SJCRH30 (cell line): ENCODE measurements around the gene GPAT2. TPM values are rescaled to one million over a fixed set of nuclear protein-coding genes. Genes with fewer than 3 reads are reported as not detected.
A peak's percentile ranks its signal among the peaks of the same experiment; 100 is the strongest.
"Not testable (repeated sequence)": the region's sequence is repeated elsewhere in the genome, so short reads cannot be mapped to it uniquely, and the experiment has no call there.

ENCODE experiments used
- DNase-seq, 2 experiments: peaks; one replicate each; pipeline ENCODE4 v3.0.0-alpha.2; 2015 to 2020
- H3K27ac ChIP-seq: fragments of 250-450 bp; sonication (Bioruptor Pico); 2 replicates; pipeline ENCODE4 v1.5.1; 2020; ENCODE audit warnings: mild to moderate bottlenecking, moderate library complexity
- H3K27me3 ChIP-seq: fragments of 250-450 bp; sonication (Bioruptor Pico); 2 replicates; pipeline ENCODE4 v1.5.1; 2020; ENCODE audit warnings: mild to moderate bottlenecking, moderate library complexity
- H3K36me3 ChIP-seq: fragments of 250-450 bp; sonication (Bioruptor Pico); 2 replicates; pipeline ENCODE4 v1.5.1; 2020; ENCODE audit warnings: mild to moderate bottlenecking, moderate library complexity
- H3K4me1 ChIP-seq: fragments of 250-450 bp; sonication (Bioruptor Pico); 2 replicates; pipeline ENCODE4 v1.5.1; 2020; ENCODE audit warnings: mild to moderate bottlenecking, moderate library complexity
- H3K4me3 ChIP-seq: fragments of 250-450 bp; sonication (Bioruptor Pico); 2 replicates; pipeline ENCODE4 v1.5.1; 2020; ENCODE audit warnings: mild to moderate bottlenecking, moderate library complexity
- H3K9me3 ChIP-seq: fragments of 250-450 bp; sonication (Bioruptor Pico); replicated peaks from 2 replicates; pipeline ENCODE4 v1.5.1; 2020; ENCODE audit warnings: mild to moderate bottlenecking, moderate library complexity
- total RNA-seq: library from RNA; depleted of rRNA; stranded (reverse); fragments of >200 nt; shearing (Covaris generic); gene quantifications from 2 replicates; pipeline ENCODE4 v1.2.3, GENCODE V29; 2014

The GPAT2 gene
- total RNA-seq, 1 experiment from 2014 or later = 0.08 TPM

- not testable (repeated sequence) for H3K4me3 ChIP-seq, H3K27me3 ChIP-seq
These were observed 24.7 kb upstream of the GPAT2 start for GRCh38 chr2:96059443-96059842.

GRCh38 chr2:96055830-96056229 lies 21.1 kb upstream of the GPAT2 start:
- not testable (repeated sequence) for H3K27me3 ChIP-seq, H3K4me3 ChIP-seq, H3K4me1 ChIP-seq, H3K9me3 ChIP-seq, H3K36me3 ChIP-seq, H3K27ac ChIP-seq, DNase-seq

More at GRCh38 chr2:96059443-96059842, 24.7 kb upstream of the GPAT2 start:
- H3K4me1 ChIP-seq, H3K36me3 ChIP-seq, H3K27ac ChIP-seq, DNase-seq, H3K9me3 ChIP-seq: not testable (repeated sequence)

- not testable (repeated sequence) for DNase-seq, H3K4me1 ChIP-seq, H3K27ac ChIP-seq, H3K36me3 ChIP-seq, H3K9me3 ChIP-seq, H3K27me3 ChIP-seq, H3K4me3 ChIP-seq
These were observed 19.8 kb upstream of the GPAT2 start for GRCh38 chr2:96054537-96054936.

GRCh38 chr2:96053385-96053784 lies 18.7 kb upstream of the GPAT2 start:
- H3K9me3 ChIP-seq, H3K4me1 ChIP-seq, H3K27me3 ChIP-seq, H3K4me3 ChIP-seq, H3K36me3 ChIP-seq, H3K27ac ChIP-seq, DNase-seq: not testable (repeated sequence)

- not testable (repeated sequence) for H3K4me1 ChIP-seq, H3K27ac ChIP-seq, H3K9me3 ChIP-seq, DNase-seq, H3K4me3 ChIP-seq, H3K36me3 ChIP-seq, H3K27me3 ChIP-seq
These were observed 17.9 kb upstream of the GPAT2 start for GRCh38 chr2:96052632-96053031.

- DNase-seq, H3K4me1 ChIP-seq, H3K27ac ChIP-seq, H3K27me3 ChIP-seq, H3K36me3 ChIP-seq, H3K4me3 ChIP-seq, H3K9me3 ChIP-seq: not testable (repeated sequence)
These were observed 15.2 kb upstream of the GPAT2 start for GRCh38 chr2:96049917-96050262.

- H3K27me3 ChIP-seq, H3K36me3 ChIP-seq, H3K4me1 ChIP-seq, DNase-seq, H3K4me3 ChIP-seq, H3K9me3 ChIP-seq, H3K27ac ChIP-seq: not testable (repeated sequence)
These were observed 14.6 kb upstream of the GPAT2 start for GRCh38 chr2:96049049-96049916.

- H3K4me1 ChIP-seq = not testable (repeated sequence)
These were observed 838 bp upstream of the GPAT2 start for GRCh38 chr2:96035554-96035953.

GRCh38 chr2:96033997-96034396 lies 719 bp downstream of the GPAT2 start:
- not testable (repeated sequence) for H3K36me3 ChIP-seq, DNase-seq

More at GRCh38 chr2:96035554-96035953, 838 bp upstream of the GPAT2 start:
- H3K27ac ChIP-seq, DNase-seq, H3K27me3 ChIP-seq, H3K36me3 ChIP-seq, H3K9me3 ChIP-seq, H3K4me3 ChIP-seq: not testable (repeated sequence)

GRCh38 chr2:96027725-96028325 lies 6.9 kb downstream of the GPAT2 start:
- not testable (repeated sequence) for H3K27ac ChIP-seq, H3K9me3 ChIP-seq, H3K36me3 ChIP-seq, H3K4me1 ChIP-seq, H3K4me3 ChIP-seq, DNase-seq, H3K27me3 ChIP-seq

More at GRCh38 chr2:96033997-96034396, 719 bp downstream of the GPAT2 start:
- H3K27ac ChIP-seq, H3K4me1 ChIP-seq, H3K9me3 ChIP-seq, H3K27me3 ChIP-seq, H3K4me3 ChIP-seq: not testable (repeated sequence)

GRCh38 chr2:96025755-96026154 lies 9.0 kb downstream of the GPAT2 start:
- H3K4me1 ChIP-seq, H3K4me3 ChIP-seq, DNase-seq: not testable (repeated sequence)

GRCh38 chr2:96025194-96025492 lies 9.6 kb downstream of the GPAT2 start:
- Histone ChIP-seq H3K27me3 (no peaks in the 10 kb centered on the region), H3K4me1 (no peaks in the 10 kb centered on the region; the same call in 1 of the 2 replicates), H3K36me3 (no peaks in the 10 kb centered on the region), H3K9me3 (no peaks in the 10 kb centered on the region), H3K27ac (no peak overlapping the region), H3K4me3 (no peak overlapping the region)
- DNase-seq = no peak

More at GRCh38 chr2:96025755-96026154, 9.0 kb downstream of the GPAT2 start:
- not testable (repeated sequence) for H3K27ac ChIP-seq, H3K36me3 ChIP-seq, H3K9me3 ChIP-seq, H3K27me3 ChIP-seq

- Histone ChIP-seq H3K27ac (no peak overlapping the region), H3K4me1 (peaks cover under 1% of the 10 kb centered on the region; the same call in 1 of the 2 replicates), H3K9me3 (no peaks in the 10 kb centered on the region), H3K4me3 (no peak overlapping the region), H3K36me3 (no peaks in the 10 kb centered on the region), H3K27me3 (no peaks in the 10 kb centered on the region)
- no peak for DNase-seq
These were observed 10.2 kb downstream of the GPAT2 start for GRCh38 chr2:96024336-96025193.

- not testable (repeated sequence) for H3K4me3 ChIP-seq, DNase-seq, H3K36me3 ChIP-seq, H3K4me1 ChIP-seq, H3K27ac ChIP-seq, H3K27me3 ChIP-seq, H3K9me3 ChIP-seq
These were observed 11.0 kb downstream of the GPAT2 start for GRCh38 chr2:96023701-96024100.

GRCh38 chr2:96022701-96023447 lies 11.8 kb downstream of the GPAT2 start:
- DNase-seq = peak; percentile 92 to 94
- not testable (repeated sequence) for H3K9me3 ChIP-seq, H3K27me3 ChIP-seq

More at GRCh38 chr2:96022701-96023447, 11.8 kb downstream of the GPAT2 start:
- not testable (repeated sequence) for H3K36me3 ChIP-seq, H3K4me1 ChIP-seq, H3K27ac ChIP-seq, H3K4me3 ChIP-seq
